Endothelial cell of umbilical vein (primary cell): ENCODE data around the gene ACSS1. TPM values are rescaled to one million over a fixed set of nuclear protein-coding genes. Genes with fewer than 3 reads are reported as not detected.

ENCODE experiments used
- BruUV-seq: library from RNA; stranded (reverse); fragments of 400-500 nt; replicated peaks from 2 replicates; lab custom pipeline; 2021; lab: Mats Ljungman, UMichigan
- CTCF ChIA-PET: fragments of 300-600, 350-600 bp; sonication (Branson Sonifier 250); formaldehyde crosslinking; loops from one replicate; lab custom pipeline; 2021; ENCODE audit warnings: antibody characterized with exemption, inconsistent platforms; lab: Charles Lee
- POLR2A ChIA-PET: fragments of 300-600, 350-600 bp; sonication (Branson Sonifier 250); formaldehyde crosslinking; loops from one replicate; lab custom pipeline; 2021; ENCODE audit warnings: antibody characterized with exemption, inconsistent platforms; lab: Charles Lee
- DNase-seq: peaks from one replicate; pipeline ENCODE4 v3.0.0-alpha.2; 2011; ENCODE audit warnings: low read depth, low spot score
- FAIRE-seq: peaks from 2 replicates; lab custom pipeline; 2011; peaks lifted over from hg19 to GRCh38; lab: Jason Lieb, UNC
- H2AFZ ChIP-seq: 2 replicates; pipeline ENCODE4 v1.6.0; 2012; ENCODE audit warnings: low read depth, low read length, control low read depth, inconsistent platforms
- H3K27ac ChIP-seq: 2 replicates; pipeline ENCODE4 v1.5.1; 2011; ENCODE audit warnings: low read depth, mild to moderate bottlenecking, control low read depth, low read length, moderate library complexity; ENCODE audit not compliant: insufficient read depth
- H3K27me3 ChIP-seq, 2 experiments: 2 replicates each; pipeline versions ENCODE4 v1.6.0 to v1.6.1; 2011; ENCODE audit warnings: low read length in 2 of 2, mixed read lengths in 1 of 2; ENCODE audit not compliant: control insufficient read depth in 2 of 2, insufficient read depth in 2 of 2
- H3K36me3 ChIP-seq, 2 experiments: 2 replicates in 1 of 2; 3 replicates in 1 of 2; pipeline ENCODE4 v1.5.1; 2011; ENCODE audit warnings: low read length in 2 of 2, mild to moderate bottlenecking in 1 of 2, moderate library complexity in 1 of 2; ENCODE audit not compliant: control insufficient read depth in 2 of 2, insufficient read depth in 2 of 2; ENCODE audit errors: extremely low read depth in 1 of 2
- H3K4me1 ChIP-seq: 3 replicates; pipeline ENCODE4 v1.5.1; 2011; ENCODE audit warnings: mild to moderate bottlenecking, low read length; ENCODE audit not compliant: control insufficient read depth, insufficient read depth; ENCODE audit errors: extremely low read depth
- H3K4me2 ChIP-seq: 2 replicates; pipeline ENCODE4 v1.6.1; 2011; ENCODE audit warnings: low read length, control low read depth, mixed read lengths; ENCODE audit not compliant: insufficient read depth
- H3K4me3 ChIP-seq, 3 experiments: fragments of 200-600 bp in 1 of 3; sonication (generic), shearing (Covaris generic) in 1 of 3; replicated peaks in 1 of 3; 2 replicates each; pipeline ENCODE4 v1.5.1; 2011 to 2016; ENCODE audit warnings: control low read depth in 3 of 3, low read length in 3 of 3, mild to moderate bottlenecking in 2 of 3, inconsistent platforms in 1 of 3, low read depth in 1 of 3, moderate library complexity in 1 of 3; ENCODE audit not compliant: insufficient read depth in 1 of 3
- H3K79me2 ChIP-seq: 2 replicates; pipeline ENCODE4 v1.6.0; 2012; ENCODE audit warnings: low read length, inconsistent platforms; ENCODE audit not compliant: control insufficient read depth, insufficient read depth
- H3K9ac ChIP-seq: replicated peaks from 2 replicates; pipeline ENCODE3; 2011; ENCODE audit warnings: low read length, control low read depth; ENCODE audit not compliant: insufficient read depth; ENCODE audit errors: extremely low read depth
- H3K9me1 ChIP-seq: replicated peaks from 3 replicates; pipeline ENCODE4 v1.6.0; 2011; ENCODE audit warnings: mild to moderate bottlenecking, low read length; ENCODE audit not compliant: control insufficient read depth, insufficient read depth; ENCODE audit errors: extremely low read depth
- H3K9me3 ChIP-seq: replicated peaks from 2 replicates; pipeline ENCODE4 v1.5.1; 2012; ENCODE audit warnings: low read length, inconsistent platforms; ENCODE audit not compliant: control insufficient read depth, insufficient read depth
- H4K20me1 ChIP-seq: replicated peaks from 2 replicates; pipeline ENCODE3; 2011; ENCODE audit warnings: mild to moderate bottlenecking, low read length; ENCODE audit not compliant: control insufficient read depth, insufficient read depth; ENCODE audit errors: extremely low read depth
- EZH2 ChIP-seq: IDR thresholded peaks from 2 replicates; pipeline ENCODE4 v1.6.1; 2012; ENCODE audit warnings: borderline replicate concordance, low read depth, mild to moderate bottlenecking, moderate library complexity, low read length, inconsistent platforms; ENCODE audit not compliant: severe bottlenecking
- FOS ChIP-seq: IDR thresholded peaks from 2 replicates; pipeline ENCODE4 v1.6.1; 2011; ENCODE audit warnings: mild to moderate bottlenecking, low read length, moderate library complexity, borderline replicate concordance; ENCODE audit not compliant: insufficient read depth
- GATA2 ChIP-seq: IDR thresholded peaks from 2 replicates; pipeline ENCODE4 v1.7.0; 2011; ENCODE audit warnings: low read depth, mild to moderate bottlenecking, moderate library complexity, mixed read lengths, low read length; ENCODE audit not compliant: insufficient read length, insufficient read depth
- JUN ChIP-seq: IDR thresholded peaks from 2 replicates; pipeline ENCODE4 v1.6.1; 2011; ENCODE audit warnings: borderline replicate concordance, low read depth; ENCODE audit not compliant: insufficient read length, insufficient read depth
- MYC ChIP-seq: IDR thresholded peaks from one replicate; pipeline ENCODE4 v1.6.1; 2011; ENCODE audit warnings: mild to moderate bottlenecking, low read depth, low read length
- POLR2A ChIP-seq: IDR thresholded peaks from 2 replicates; pipeline ENCODE4 v1.6.1; 2012; ENCODE audit warnings: low read depth, mild to moderate bottlenecking, control low read depth, low read length
- POLR2AphosphoS5 ChIP-seq: IDR thresholded peaks from 2 replicates; pipeline ENCODE4 v1.6.1; 2012; ENCODE audit warnings: low read depth, mild to moderate bottlenecking, control low read depth, low read length, moderate library complexity; ENCODE audit not compliant: insufficient read depth
- dilution Hi-C: fragments of 300-500 bp; cut with MboI; formaldehyde crosslinking; loops from one replicate; pipeline ENCODE4 v1.15.0; 2019; ENCODE audit warnings: low sequenced_read_pairs; ENCODE audit not compliant: extremely low pct_ligation_motif_present
- intact Hi-C: fragments of 100-400 bp; cut with micrococcal nuclease; formaldehyde crosslinking; loops from one replicate; pipeline ENCODE4 v1.10.0; 2022
- polyA plus RNA-seq, 4 experiments: library from polyadenylated mRNA; depleted of rRNA in 3 of 4; stranded (reverse) in 3 of 4; unstranded in 1 of 4; fragments of >200 nt; gene quantifications; 2 replicates each; pipeline versions ENCODE4 v1.2.1 to v1.2.3, GENCODE V29; 2011 to 2012; ENCODE audit warnings: missing spikeins in 1 of 4
- total RNA-seq: library from RNA; stranded (reverse); gene quantifications from 2 replicates; pipeline ENCODE4 v1.2.3, GENCODE V29; 2021
- TF ChIP-seq, protein P1 (sequence below): IDR thresholded peaks from 2 replicates; pipeline ENCODE4 v1.6.1; 2011; ENCODE audit not compliant: insufficient read depth, insufficient read length
- TF ChIP-seq, protein P2 (sequence below), 2 donors: IDR thresholded peaks; 1 replicate in 1 of 2; 2 replicates in 1 of 2; pipeline ENCODE4 v1.5.1; 2011; ENCODE audit warnings: low read length in 2 of 2, mild to moderate bottlenecking in 2 of 2, moderate library complexity in 2 of 2, control low read depth in 1 of 2, inconsistent platforms in 1 of 2, low read depth in 1 of 2; ENCODE audit not compliant: insufficient read depth in 1 of 2; ENCODE audit errors: extremely low read depth in 1 of 2

Gene ACSS1
- total and polyA plus RNA-seq, 2 donors (not counting 3 experiments of a cell fraction or from before 2014, with no cell fraction given) = 6.2 to 17.9 TPM

DNA sequence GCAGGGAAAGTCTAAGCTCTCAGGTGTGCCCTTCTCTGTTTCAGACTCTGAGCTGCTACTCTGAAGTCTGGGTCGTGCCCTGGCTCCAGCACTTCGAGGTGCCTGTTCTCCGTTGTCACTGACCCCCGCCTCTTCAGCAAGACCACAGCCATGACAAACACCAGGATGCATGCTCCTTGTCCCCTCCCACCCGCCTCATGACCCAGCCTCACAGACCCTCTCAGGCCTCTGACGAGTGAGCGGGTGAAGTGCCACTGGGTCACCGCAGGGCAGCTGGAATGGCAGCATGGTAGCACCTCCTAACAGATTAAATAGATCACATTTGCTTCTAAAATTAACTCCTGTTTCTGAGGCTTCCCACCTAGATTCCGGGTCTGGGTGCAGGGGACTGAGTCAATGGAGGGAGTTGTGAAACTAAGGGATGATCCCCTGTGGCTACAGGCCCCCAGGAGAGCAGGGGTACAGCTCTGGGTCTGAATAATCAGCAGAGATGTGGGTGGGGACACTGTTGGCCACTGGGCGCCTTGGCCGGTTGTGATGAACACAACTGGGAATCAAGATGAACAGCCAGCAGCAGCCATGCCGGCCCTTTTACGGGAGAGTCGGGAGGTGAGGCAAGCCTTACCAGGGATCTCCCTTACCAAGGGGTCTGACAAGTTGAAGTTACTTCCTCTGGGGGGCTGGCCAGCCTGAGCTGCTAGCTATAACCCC is 98.2 kb downstream of the ACSS1 start:
- no peak overlapping the region for H2AFZ ChIP-seq
- POLR2A ChIA-PET = no interaction called here

More for the DNA sequence above, 98.2 kb downstream of the ACSS1 start:
- no peak for DNase-seq
- Histone ChIP-seq H3K9me1 (no peaks in the 10 kb centered on the region), H3K4me2 (no peak overlapping the region), H3K79me2 (no peaks in the 10 kb centered on the region), H3K4me1 (no peaks in the 10 kb centered on the region), H3K9ac (no peak overlapping the region), H3K27me3 (no peaks in the 10 kb centered on the region), H3K36me3 (peaks cover 2 to 13% of the 10 kb centered on the region in 2 experiments), H4K20me1 (no peaks in the 10 kb centered on the region), H3K27ac (no peak overlapping the region), H3K9me3 (no peaks in the 10 kb centered on the region), H3K4me3 (no peak overlapping the region)
- dilution Hi-C loops (no loop called here), intact Hi-C loops (no loop called here)
- no TSS peak for BruUV-seq
- CTCF ChIA-PET = no interaction called here
- TF ChIP-seq FOS (no peak), POLR2A (no peak), GATA2 (no peak), JUN (no peak), POLR2AphosphoS5 (no peak), EZH2 (no peak), MYC (no peak)
- TF ChIP-seq, protein P1, sequence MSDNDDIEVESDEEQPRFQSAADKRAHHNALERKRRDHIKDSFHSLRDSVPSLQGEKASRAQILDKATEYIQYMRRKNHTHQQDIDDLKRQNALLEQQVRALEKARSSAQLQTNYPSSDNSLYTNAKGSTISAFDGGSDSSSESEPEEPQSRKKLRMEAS = no peak
- TF ChIP-seq, protein P2, sequence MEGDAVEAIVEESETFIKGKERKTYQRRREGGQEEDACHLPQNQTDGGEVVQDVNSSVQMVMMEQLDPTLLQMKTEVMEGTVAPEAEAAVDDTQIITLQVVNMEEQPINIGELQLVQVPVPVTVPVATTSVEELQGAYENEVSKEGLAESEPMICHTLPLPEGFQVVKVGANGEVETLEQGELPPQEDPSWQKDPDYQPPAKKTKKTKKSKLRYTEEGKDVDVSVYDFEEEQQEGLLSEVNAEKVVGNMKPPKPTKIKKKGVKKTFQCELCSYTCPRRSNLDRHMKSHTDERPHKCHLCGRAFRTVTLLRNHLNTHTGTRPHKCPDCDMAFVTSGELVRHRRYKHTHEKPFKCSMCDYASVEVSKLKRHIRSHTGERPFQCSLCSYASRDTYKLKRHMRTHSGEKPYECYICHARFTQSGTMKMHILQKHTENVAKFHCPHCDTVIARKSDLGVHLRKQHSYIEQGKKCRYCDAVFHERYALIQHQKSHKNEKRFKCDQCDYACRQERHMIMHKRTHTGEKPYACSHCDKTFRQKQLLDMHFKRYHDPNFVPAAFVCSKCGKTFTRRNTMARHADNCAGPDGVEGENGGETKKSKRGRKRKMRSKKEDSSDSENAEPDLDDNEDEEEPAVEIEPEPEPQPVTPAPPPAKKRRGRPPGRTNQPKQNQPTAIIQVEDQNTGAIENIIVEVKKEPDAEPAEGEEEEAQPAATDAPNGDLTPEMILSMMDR (IDR thresholded peaks at IDR 0.05; ENCODE audit: extremely low read depth in 1 of 2, insufficient read depth in 1 of 2, low read depth in 1 of 2, low read length in 2 of 2) = no peak
- FAIRE-seq = no peak
